Fibroblast of pulmonary artery (primary cell): Measurements from ENCODE around the gene MISP.

Experiments used
- DNase-seq: peaks from one replicate; pipeline ENCODE4 v3.0.0-alpha.2; 2010; ENCODE audit warnings: low read depth
- H3K4me3 ChIP-seq: replicated peaks from 2 replicates; pipeline ENCODE4 v1.5.1; 2011; ENCODE audit warnings: low read depth, mild to moderate bottlenecking, control low read depth, low read length, moderate library complexity
- TF ChIP-seq, protein P1 (sequence below): IDR thresholded peaks from 2 replicates; pipeline ENCODE4 v1.5.1; 2011; ENCODE audit warnings: mild to moderate bottlenecking, control low read depth, low read length, inconsistent platforms; ENCODE audit errors: missing control alignments

The MISP gene

DNA sequence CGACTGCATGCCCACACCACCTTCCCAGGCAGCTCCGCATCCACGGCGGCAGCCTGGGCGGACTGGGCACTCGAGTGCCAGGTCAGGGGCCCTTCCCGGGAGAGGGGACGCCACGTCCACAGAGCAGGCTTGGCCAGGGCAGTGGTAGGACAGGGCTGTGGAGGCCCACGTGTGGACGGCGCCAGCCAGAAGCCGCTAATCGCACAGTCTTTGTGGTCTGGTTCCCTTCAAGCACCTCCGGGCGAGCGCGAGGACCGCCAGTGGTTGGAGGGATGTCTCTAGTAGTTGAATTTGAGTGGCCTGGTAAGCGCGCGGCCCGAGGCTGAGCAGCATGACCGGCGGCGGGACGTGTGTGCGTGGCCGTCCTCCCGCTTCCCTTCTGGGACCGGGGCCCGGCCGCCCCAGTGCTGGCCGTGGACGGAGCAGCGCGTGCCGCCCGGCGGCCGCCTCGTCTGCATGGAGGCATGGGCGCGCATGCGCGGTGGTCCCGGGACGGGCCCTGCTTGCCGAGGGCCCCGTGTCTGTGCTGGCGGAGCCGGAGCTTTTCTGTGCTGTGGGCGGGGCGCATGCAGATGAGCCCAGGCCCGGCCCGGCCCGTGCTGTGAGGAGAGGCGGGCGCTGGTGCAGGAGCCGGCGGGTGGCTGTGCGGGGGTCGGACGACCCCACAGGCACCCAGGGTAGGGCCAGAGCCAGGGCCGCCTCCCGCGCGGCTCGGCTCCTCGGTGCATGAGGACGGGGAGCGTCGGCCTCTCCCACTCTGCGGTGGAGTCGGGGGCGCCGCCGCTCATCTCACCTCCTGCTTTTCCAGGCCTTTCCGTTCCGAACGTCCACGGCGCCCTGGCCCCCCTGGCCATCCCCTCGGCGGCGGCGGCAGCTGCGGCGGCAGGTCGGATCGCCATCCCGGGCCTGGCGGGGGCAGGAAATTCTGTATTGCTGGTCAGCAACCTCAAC lies 55.0 kb downstream of the MISP start:
- H3K4me3 ChIP-seq = no peak overlapping the region
- no peak for DNase-seq
- TF ChIP-seq, protein P1, sequence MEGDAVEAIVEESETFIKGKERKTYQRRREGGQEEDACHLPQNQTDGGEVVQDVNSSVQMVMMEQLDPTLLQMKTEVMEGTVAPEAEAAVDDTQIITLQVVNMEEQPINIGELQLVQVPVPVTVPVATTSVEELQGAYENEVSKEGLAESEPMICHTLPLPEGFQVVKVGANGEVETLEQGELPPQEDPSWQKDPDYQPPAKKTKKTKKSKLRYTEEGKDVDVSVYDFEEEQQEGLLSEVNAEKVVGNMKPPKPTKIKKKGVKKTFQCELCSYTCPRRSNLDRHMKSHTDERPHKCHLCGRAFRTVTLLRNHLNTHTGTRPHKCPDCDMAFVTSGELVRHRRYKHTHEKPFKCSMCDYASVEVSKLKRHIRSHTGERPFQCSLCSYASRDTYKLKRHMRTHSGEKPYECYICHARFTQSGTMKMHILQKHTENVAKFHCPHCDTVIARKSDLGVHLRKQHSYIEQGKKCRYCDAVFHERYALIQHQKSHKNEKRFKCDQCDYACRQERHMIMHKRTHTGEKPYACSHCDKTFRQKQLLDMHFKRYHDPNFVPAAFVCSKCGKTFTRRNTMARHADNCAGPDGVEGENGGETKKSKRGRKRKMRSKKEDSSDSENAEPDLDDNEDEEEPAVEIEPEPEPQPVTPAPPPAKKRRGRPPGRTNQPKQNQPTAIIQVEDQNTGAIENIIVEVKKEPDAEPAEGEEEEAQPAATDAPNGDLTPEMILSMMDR = no peak

DNA sequence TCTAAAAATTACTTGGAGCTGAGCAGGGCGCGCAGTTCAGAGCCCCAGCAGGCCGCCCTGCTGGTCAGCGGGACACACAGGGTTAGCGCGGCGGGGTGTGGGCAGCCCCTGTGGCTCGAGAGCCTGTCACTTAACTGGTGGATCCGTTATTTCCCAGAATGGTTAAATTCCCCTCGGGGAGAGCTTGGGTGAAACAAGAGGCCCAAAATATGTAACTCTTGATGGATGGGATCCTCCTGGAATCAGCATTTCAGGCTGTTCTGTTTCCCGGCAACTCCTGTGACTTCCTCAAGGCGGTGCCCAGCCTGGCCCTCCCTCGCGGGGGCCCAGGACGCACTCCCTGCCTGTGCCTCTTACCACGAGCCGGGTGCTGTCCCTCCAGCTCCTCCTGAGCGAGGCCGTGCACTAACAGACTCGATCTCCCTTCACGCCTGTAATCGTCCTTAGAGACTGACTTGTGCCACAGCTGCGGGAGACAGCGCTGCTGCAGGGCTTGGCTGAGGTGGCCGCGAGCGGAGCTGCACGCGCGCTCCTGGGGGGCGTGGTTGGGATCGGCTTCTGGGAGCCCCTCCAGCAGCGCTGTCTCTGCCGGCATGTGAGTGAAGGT lies 56.0 kb downstream of the MISP start:
- TF ChIP-seq, protein P1 = no peak
- no peak for DNase-seq
- H3K4me3 ChIP-seq = no peak overlapping the region

DNA sequence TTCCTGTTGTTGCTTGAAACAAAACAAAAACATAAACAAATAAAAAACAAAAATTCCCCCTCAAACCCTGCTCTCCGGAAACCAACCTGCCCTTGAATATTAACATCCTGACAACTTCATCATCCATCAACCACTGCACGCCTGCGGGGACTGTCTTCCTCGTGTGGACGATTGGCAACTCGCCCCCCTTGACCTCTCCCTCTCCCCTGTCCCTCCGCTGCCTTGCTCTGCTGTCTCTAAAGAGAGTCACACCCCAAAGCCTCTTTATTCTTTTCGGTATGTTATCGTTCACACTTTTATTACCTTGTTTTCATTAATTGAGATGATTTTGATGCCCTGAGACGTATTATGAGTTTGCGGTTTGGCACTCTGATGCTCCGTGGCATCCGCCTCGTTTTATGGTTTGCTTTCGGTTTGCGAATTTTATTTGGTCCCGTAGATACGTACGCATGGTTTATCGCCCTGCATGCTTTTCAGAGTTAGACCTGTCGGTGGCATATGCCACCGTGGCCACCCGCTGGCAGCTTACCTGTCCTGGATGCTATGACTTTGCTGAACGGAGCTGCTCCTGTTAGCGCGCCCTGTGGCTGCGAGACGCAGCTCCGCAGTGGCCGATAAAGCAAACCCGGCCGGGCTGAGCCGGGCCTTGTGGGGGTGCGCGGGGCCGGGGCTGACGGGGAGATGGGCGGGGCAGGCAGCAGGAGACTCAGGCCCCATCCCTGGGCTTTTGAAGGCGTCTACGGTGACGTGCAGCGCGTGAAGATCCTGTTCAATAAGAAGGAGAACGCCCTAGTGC lies 56.9 kb downstream of the MISP start:
- TF ChIP-seq, protein P1 = no peak
- DNase-seq = no peak
- no peak overlapping the region for H3K4me3 ChIP-seq

DNA sequence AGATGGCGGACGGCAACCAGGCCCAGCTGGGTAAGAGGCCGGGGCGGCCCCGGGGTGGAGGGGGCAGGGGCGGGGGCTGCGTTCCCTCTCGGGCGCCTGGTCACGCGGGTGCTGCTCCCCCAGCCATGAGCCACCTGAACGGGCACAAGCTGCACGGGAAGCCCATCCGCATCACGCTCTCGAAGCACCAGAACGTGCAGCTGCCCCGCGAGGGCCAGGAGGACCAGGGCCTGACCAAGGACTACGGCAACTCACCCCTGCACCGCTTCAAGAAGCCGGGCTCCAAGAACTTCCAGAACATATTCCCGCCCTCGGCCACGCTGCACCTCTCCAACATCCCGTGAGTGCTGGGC lies 57.5 kb downstream of the MISP start:
- H3K4me3 ChIP-seq = no peak overlapping the region
- TF ChIP-seq, protein P1 = no peak
- no peak for DNase-seq

DNA sequence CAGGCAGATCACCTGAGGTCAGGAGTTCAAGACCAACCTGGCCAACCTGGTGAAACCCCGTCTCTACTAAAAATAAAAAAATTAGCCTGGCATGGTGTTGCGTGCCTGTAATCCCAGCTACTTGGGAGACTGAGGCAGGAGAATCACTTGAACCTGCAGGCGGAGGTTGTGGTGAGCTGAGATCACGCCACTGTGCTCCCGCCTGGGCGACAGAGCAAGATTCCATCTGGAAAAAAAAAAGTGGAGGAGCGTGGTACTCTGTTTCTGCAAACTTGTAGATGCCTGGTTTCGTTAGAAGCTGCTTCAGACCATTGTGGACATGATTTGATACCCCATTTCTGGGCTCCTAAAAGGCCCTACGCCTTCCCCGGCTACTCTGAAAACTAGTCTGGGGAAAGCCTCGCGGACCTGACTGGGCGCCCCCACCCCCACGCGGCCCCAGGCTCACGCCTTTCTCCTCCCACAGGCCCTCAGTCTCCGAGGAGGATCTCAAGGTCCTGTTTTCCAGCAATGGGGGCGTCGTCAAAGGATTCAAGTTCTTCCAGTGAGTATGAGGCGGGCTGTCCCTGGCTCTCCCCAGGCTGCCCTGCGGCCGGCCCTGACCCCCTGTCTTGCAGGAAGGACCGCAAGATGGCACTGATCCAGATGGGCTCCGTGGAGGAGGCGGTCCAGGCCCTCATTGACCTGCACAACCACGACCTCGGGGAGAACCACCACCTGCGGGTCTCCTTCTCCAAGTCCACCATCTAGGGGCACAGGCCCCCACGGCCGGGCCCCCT lies 59.4 kb downstream of the MISP start:
- DNase-seq = no peak
- TF ChIP-seq, protein P1 = no peak
- no peak overlapping the region for H3K4me3 ChIP-seq

DNA sequence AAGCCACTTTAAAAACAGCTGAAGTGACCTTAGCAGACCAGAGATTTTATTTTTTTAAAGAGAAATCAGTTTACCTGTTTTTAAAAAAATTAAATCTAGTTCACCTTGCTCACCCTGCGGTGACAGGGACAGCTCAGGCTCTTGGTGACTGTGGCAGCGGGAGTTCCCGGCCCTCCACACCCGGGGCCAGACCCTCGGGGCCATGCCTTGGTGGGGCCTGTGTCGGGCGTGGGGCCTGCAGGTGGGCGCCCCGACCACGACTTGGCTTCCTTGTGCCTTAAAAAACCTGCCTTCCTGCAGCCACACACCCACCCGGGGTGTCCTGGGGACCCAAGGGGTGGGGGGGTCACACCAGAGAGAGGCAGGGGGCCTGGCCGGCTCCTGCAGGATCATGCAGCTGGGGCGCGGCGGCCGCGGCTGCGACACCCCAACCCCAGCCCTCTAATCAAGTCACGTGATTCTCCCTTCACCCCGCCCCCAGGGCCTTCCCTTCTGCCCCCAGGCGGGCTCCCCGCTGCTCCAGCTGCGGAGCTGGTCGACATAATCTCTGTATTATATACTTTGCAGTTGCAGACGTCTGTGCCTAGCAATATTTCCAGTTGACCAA lies 60.1 kb downstream of the MISP start:
- H3K4me3 ChIP-seq = no peak overlapping the region
- TF ChIP-seq, protein P1 = no peak
- no peak for DNase-seq
